Measurements from ENCODE around the gene AKR1D1. TPM values are rescaled to one million over a fixed set of nuclear protein-coding genes. Genes with fewer than 3 reads are reported as not detected.
"Not testable (repeated sequence)": the region's sequence is repeated elsewhere in the genome, so short reads cannot be mapped to it uniquely, and the experiment has no call there.

The AKR1D1 gene
- total and polyA plus RNA-seq, 2 donors (not counting 1 experiment from before 2014, with no cell fraction given) = not detected

GRCh38 chr7:138074121-138074520 lies 2.1 kb upstream of the AKR1D1 start:
- Histone ChIP-seq H3K27me3 (ENCODE audit: control insufficient read depth, insufficient read depth, low read length) (no peaks in the 10 kb centered on the region), H3K27ac (ENCODE audit: insufficient read depth, low read length) (no peak overlapping the region), H3K4me3 (replicated peaks in 1 of 4; ENCODE audit: control extremely low read depth in 1 of 4, insufficient read depth in 1 of 4, low read depth in 3 of 4, low read length in 4 of 4) (no peak overlapping the region), H3K36me3 (ENCODE audit: control insufficient read depth, insufficient read depth, low read length) (no peaks in the 10 kb centered on the region), H4K20me1 (ENCODE audit: control insufficient read depth, extremely low read depth, insufficient read depth, low read length) (no peaks in the 10 kb centered on the region), H3K4me1 (ENCODE audit: control insufficient read depth, extremely low read depth, insufficient read depth, low read length) (no peaks in the 10 kb centered on the region), H3K9me3 (ENCODE audit: control insufficient read depth, insufficient read depth, low read depth, low read length) (no peaks in the 10 kb centered on the region), H3K4me2 (ENCODE audit: extremely low read depth, insufficient read depth, low read length) (no peak overlapping the region), H3K9ac (ENCODE audit: insufficient read depth, low read length) (no peak overlapping the region), H3K79me2 (ENCODE audit: control insufficient read depth, insufficient read depth, low read length) (no peaks in the 10 kb centered on the region), H2AFZ (ENCODE audit: low read length) (no peak overlapping the region)
- no peak for DNase-seq (ENCODE audit: low read depth in 2 of 2)
- TF ChIP-seq EZH2 (IDR thresholded peaks at IDR 0.05; ENCODE audit: low read length, missing control alignments) (no peak), CTCF (conservative IDR thresholded peaks at IDR 0.05 in 1 of 2, IDR thresholded peaks at IDR 0.05 in 1 of 2; ENCODE audit: low read depth in 1 of 2, low read length in 2 of 2) (no peak)

- H3K79me2 ChIP-seq (ENCODE audit: control insufficient read depth, insufficient read depth, low read length) = no peaks in the 10 kb centered on the region
- H3K4me3 ChIP-seq (replicated peaks in 1 of 4; ENCODE audit: control extremely low read depth in 1 of 4, insufficient read depth in 1 of 4, low read depth in 3 of 4, low read length in 4 of 4) = no peak overlapping the region
- DNase-seq (ENCODE audit: low read depth in 2 of 2) = no peak
- no peaks in the 10 kb centered on the region for H3K36me3 ChIP-seq (ENCODE audit: control insufficient read depth, insufficient read depth, low read length)
- H3K9me3 ChIP-seq (ENCODE audit: control insufficient read depth, insufficient read depth, low read depth, low read length) = no peaks in the 10 kb centered on the region
- no peak overlapping the region for H3K9ac ChIP-seq (ENCODE audit: insufficient read depth, low read length)
- no peak overlapping the region for H2AFZ ChIP-seq (ENCODE audit: low read length)
- H3K27ac ChIP-seq (ENCODE audit: insufficient read depth, low read length) = no peak overlapping the region
- H3K4me1 ChIP-seq (ENCODE audit: control insufficient read depth, extremely low read depth, insufficient read depth, low read length) = no peaks in the 10 kb centered on the region
- no peak overlapping the region for H3K4me2 ChIP-seq (ENCODE audit: extremely low read depth, insufficient read depth, low read length)
- TF ChIP-seq EZH2 (IDR thresholded peaks at IDR 0.05; ENCODE audit: low read length, missing control alignments) (no peak), CTCF (conservative IDR thresholded peaks at IDR 0.05 in 1 of 2, IDR thresholded peaks at IDR 0.05 in 1 of 2; ENCODE audit: low read depth in 1 of 2, low read length in 2 of 2) (no peak)
- no peaks in the 10 kb centered on the region for H4K20me1 ChIP-seq (ENCODE audit: control insufficient read depth, extremely low read depth, insufficient read depth, low read length)
- H3K27me3 ChIP-seq (ENCODE audit: control insufficient read depth, insufficient read depth, low read length) = no peaks in the 10 kb centered on the region
Observed at GRCh38 chr7:138074540-138074939, 1.7 kb upstream of the AKR1D1 start.

- Histone ChIP-seq H3K27ac (ENCODE audit: insufficient read depth, low read length) (no peak overlapping the region), H3K4me1 (ENCODE audit: control insufficient read depth, extremely low read depth, insufficient read depth, low read length) (no peaks in the 10 kb centered on the region), H3K9me3 (ENCODE audit: control insufficient read depth, insufficient read depth, low read depth, low read length) (no peaks in the 10 kb centered on the region), H3K4me3 (replicated peaks in 1 of 4; ENCODE audit: control extremely low read depth in 1 of 4, insufficient read depth in 1 of 4, low read depth in 3 of 4, low read length in 4 of 4) (no peak overlapping the region), H3K4me2 (ENCODE audit: extremely low read depth, insufficient read depth, low read length) (no peak overlapping the region), H2AFZ (ENCODE audit: low read length) (no peak overlapping the region), H3K36me3 (ENCODE audit: control insufficient read depth, insufficient read depth, low read length) (no peaks in the 10 kb centered on the region), H3K79me2 (ENCODE audit: control insufficient read depth, insufficient read depth, low read length) (no peaks in the 10 kb centered on the region), H3K9ac (ENCODE audit: insufficient read depth, low read length) (no peak overlapping the region), H3K27me3 (ENCODE audit: control insufficient read depth, insufficient read depth, low read length) (no peaks in the 10 kb centered on the region), H4K20me1 (ENCODE audit: control insufficient read depth, extremely low read depth, insufficient read depth, low read length) (no peaks in the 10 kb centered on the region)
- no peak for TF ChIP-seq CTCF (conservative IDR thresholded peaks at IDR 0.05 in 1 of 2, IDR thresholded peaks at IDR 0.05 in 1 of 2; ENCODE audit: low read depth in 1 of 2, low read length in 2 of 2)
- TF ChIP-seq EZH2 (IDR thresholded peaks at IDR 0.05; ENCODE audit: low read length, missing control alignments) = no peak
- no peak for DNase-seq (ENCODE audit: low read depth in 2 of 2)
Observed at GRCh38 chr7:138075350-138075749, 909 bp upstream of the AKR1D1 start.

- not testable (repeated sequence) for H3K27ac ChIP-seq (ENCODE audit: insufficient read depth, low read length); H3K4me1 ChIP-seq (ENCODE audit: control insufficient read depth, extremely low read depth, insufficient read depth, low read length); H3K4me3 ChIP-seq (replicated peaks in 1 of 4; ENCODE audit: control extremely low read depth in 1 of 4, insufficient read depth in 1 of 4, low read depth in 3 of 4, low read length in 4 of 4); H4K20me1 ChIP-seq (ENCODE audit: control insufficient read depth, extremely low read depth, insufficient read depth, low read length); H3K79me2 ChIP-seq (ENCODE audit: control insufficient read depth, insufficient read depth, low read length); H3K9me3 ChIP-seq (ENCODE audit: control insufficient read depth, insufficient read depth, low read depth, low read length); H2AFZ ChIP-seq (ENCODE audit: low read length); H3K36me3 ChIP-seq (ENCODE audit: control insufficient read depth, insufficient read depth, low read length); DNase-seq (ENCODE audit: low read depth in 2 of 2); H3K27me3 ChIP-seq (ENCODE audit: control insufficient read depth, insufficient read depth, low read length); H3K4me2 ChIP-seq (ENCODE audit: extremely low read depth, insufficient read depth, low read length); H3K9ac ChIP-seq (ENCODE audit: insufficient read depth, low read length)
Observed at GRCh38 chr7:138075786-138076185, 473 bp upstream of the AKR1D1 start.
